Activated CD4-positive, alpha-beta T cell treated with anti-CD3 and anti-CD28 coated beads, Interleukin-2, amount 10 ng/mL, durations not matched to agents 24 days and 14 days (primary cell): ENCODE data around the gene MTREX. TPM values are rescaled to one million over a fixed set of nuclear protein-coding genes. Genes with fewer than 3 reads are reported as not detected.

Experiments
- DNase-seq: peaks from one replicate; pipeline ENCODE4 v3.0.0; 2022
- H3K27ac Mint-ChIP-seq: one replicate; pipeline ENCODE4 v1.8.0; 2022; ENCODE audit warnings: mild to moderate bottlenecking, mixed read lengths
- H3K27me3 Mint-ChIP-seq: one replicate; pipeline ENCODE4 v1.8.0; 2022; ENCODE audit warnings: mixed read lengths
- H3K36me3 Mint-ChIP-seq: one replicate; pipeline ENCODE4 v1.8.0; 2022; ENCODE audit warnings: low read depth, mild to moderate bottlenecking, mixed read lengths
- H3K4me1 Mint-ChIP-seq: one replicate; pipeline ENCODE4 v1.8.0; 2021; ENCODE audit warnings: mixed read lengths
- H3K4me3 Mint-ChIP-seq: one replicate; pipeline ENCODE4 v1.8.0; 2022; ENCODE audit warnings: mild to moderate bottlenecking, moderate library complexity, mixed read lengths
- H3K9me3 Mint-ChIP-seq: one replicate; pipeline ENCODE4 v1.8.0; 2021; ENCODE audit warnings: mixed read lengths
- intact Hi-C: fragments of 100-400 bp; cut with micrococcal nuclease; formaldehyde crosslinking; loops from one replicate; pipeline ENCODE4 v1.15.1; 2023
- total RNA-seq: library from RNA; stranded (reverse); gene quantifications from 2 replicates; pipeline ENCODE4 v1.2.3, GENCODE V29; 2022

The MTREX gene
- total RNA-seq, 1 donor from 2014 or later, result 123 TPM

- Mint-ChIP-seq H3K27ac (no peak overlapping the region), H3K4me3 (no peak overlapping the region), H3K27me3 (no peaks in the 10 kb centered on the region), H3K9me3 (no peaks in the 10 kb centered on the region), H3K4me1 (peaks cover 18% of the 10 kb centered on the region), H3K36me3 (peaks cover 26% of the 10 kb centered on the region)
- intact Hi-C loops, result no loop called here
- DNase-seq, result no peak
Measured at GRCh38 chr5:55459572-55459971, 151.8 kb downstream of the MTREX start.

- Mint-ChIP-seq H3K27ac (no peak overlapping the region), H3K36me3 (peaks cover 31% of the 10 kb centered on the region), H3K27me3 (no peaks in the 10 kb centered on the region), H3K9me3 (no peaks in the 10 kb centered on the region), H3K4me3 (no peak overlapping the region), H3K4me1 (peaks cover 9% of the 10 kb centered on the region)
- DNase-seq, result no peak
- intact Hi-C loops, result no loop called here
Measured at GRCh38 chr5:55463613-55464012, 155.8 kb downstream of the MTREX start.

- intact Hi-C loops, result no loop called here
- no peak for DNase-seq
- H3K4me1 Mint-ChIP-seq, result peaks cover 10% of the 10 kb centered on the region
- H3K4me3 Mint-ChIP-seq, result no peak overlapping the region
- H3K27me3 Mint-ChIP-seq, result no peaks in the 10 kb centered on the region
- H3K27ac Mint-ChIP-seq, result no peak overlapping the region
- no peaks in the 10 kb centered on the region for H3K9me3 Mint-ChIP-seq
- peaks cover 29% of the 10 kb centered on the region for H3K36me3 Mint-ChIP-seq
Measured at GRCh38 chr5:55467862-55468551, 160.2 kb downstream of the MTREX start.

GRCh38 chr5:55469839-55470238 lies 162.1 kb downstream of the MTREX start:
- DNase-seq, result no peak
- Mint-ChIP-seq H3K4me3 (no peak overlapping the region), H3K27me3 (no peaks in the 10 kb centered on the region), H3K4me1 (peaks cover 10% of the 10 kb centered on the region), H3K36me3 (peaks cover 27% of the 10 kb centered on the region), H3K27ac (no peak overlapping the region), H3K9me3 (no peaks in the 10 kb centered on the region)
- intact Hi-C loops, result no loop called here

- Mint-ChIP-seq H3K27ac (no peak overlapping the region), H3K4me3 (no peak overlapping the region), H3K9me3 (no peaks in the 10 kb centered on the region), H3K4me1 (peaks cover 10% of the 10 kb centered on the region), H3K27me3 (no peaks in the 10 kb centered on the region), H3K36me3 (peaks cover 27% of the 10 kb centered on the region)
- intact Hi-C loops, result no loop called here
- no peak for DNase-seq
Measured at GRCh38 chr5:55470282-55470681, 162.5 kb downstream of the MTREX start.

- intact Hi-C loops, result no loop called here
- H3K9me3 Mint-ChIP-seq, result no peaks in the 10 kb centered on the region
- H3K36me3 Mint-ChIP-seq, result peaks cover 21% of the 10 kb centered on the region
- no peak overlapping the region for H3K4me3 Mint-ChIP-seq
- no peaks in the 10 kb centered on the region for H3K27me3 Mint-ChIP-seq
- H3K4me1 Mint-ChIP-seq, result peaks cover 10% of the 10 kb centered on the region
- no peak for DNase-seq
- no peak overlapping the region for H3K27ac Mint-ChIP-seq
Measured at GRCh38 chr5:55471468-55471867, 163.7 kb downstream of the MTREX start.

GRCh38 chr5:55472642-55473041 lies 164.9 kb downstream of the MTREX start:
- no peak overlapping the region for H3K27ac Mint-ChIP-seq
- DNase-seq, result no peak
- H3K4me1 Mint-ChIP-seq, result peaks cover 10% of the 10 kb centered on the region
- intact Hi-C loops, result no loop called here
- peaks cover 16% of the 10 kb centered on the region for H3K36me3 Mint-ChIP-seq
- H3K27me3 Mint-ChIP-seq, result no peaks in the 10 kb centered on the region
- no peak overlapping the region for H3K4me3 Mint-ChIP-seq
- no peaks in the 10 kb centered on the region for H3K9me3 Mint-ChIP-seq

Other genes with a start within 250 kb of the MTREX start
- 87.6 and 91.2 TPM in 2 replicates for gene GZMA, start 205.3 kb upstream of the MTREX start, total RNA-seq
- gene GPX8, start 147.8 kb upstream of the MTREX start, total RNA-seq, result not detected in 2 replicates
- not detected in 2 replicates for gene CDC20B, start 134.8 kb upstream of the MTREX start, total RNA-seq
- gene MCIDAS, start 80.7 kb upstream of the MTREX start, total RNA-seq, result not detected in 2 replicates
- 0.26 TPM in 1 of 2 replicates, not detected in the other for gene CCNO, start 74.4 kb upstream of the MTREX start, total RNA-seq
- gene DHX29, start 295 bp upstream of the MTREX start, total RNA-seq, result 18.0 and 18.2 TPM in 2 replicates
- gene PLPP1, start 227.0 kb downstream of the MTREX start, total RNA-seq, result 29.7 and 33.9 TPM in 2 replicates